ENCODE results near the gene SLC6A18.

SLC6A18 gene

DNA sequence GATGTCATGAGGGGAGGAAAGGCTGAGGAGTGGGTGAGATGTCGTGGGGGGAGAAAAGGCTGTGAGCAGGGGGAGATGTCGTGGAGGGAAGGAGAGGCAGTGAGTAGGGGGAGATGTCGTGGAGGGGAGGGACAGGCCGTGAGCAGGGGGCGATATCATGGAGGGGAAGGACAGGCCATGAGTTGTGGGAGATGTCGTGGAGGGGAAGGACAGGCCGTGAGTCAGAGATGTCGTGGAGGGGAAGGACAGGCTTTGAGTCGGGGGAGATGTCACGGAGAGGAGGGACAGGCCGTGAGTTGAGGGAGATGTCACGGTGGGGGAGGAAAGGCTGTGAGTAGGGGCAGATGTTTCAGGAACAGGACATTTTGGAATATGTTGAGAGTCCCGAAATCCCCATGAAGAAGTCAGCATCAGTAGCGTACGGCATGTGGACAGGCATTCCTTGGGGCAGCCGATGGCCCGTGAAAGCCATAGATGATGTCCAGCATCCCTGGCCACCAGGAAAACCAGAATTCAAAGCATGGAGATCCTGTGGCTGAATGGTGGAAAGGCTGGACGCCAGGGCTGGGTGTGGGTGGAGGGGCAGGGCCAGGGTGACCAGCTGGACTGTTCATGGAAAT, 32.1 kb upstream of the SLC6A18 start:
- Histone ChIP-seq H3K4me1 (ENCODE audit: control insufficient read depth, low read length) (peaks cover 7% of the 10 kb centered on the region), H4K20me1 (ENCODE audit: control insufficient read depth, insufficient read depth, low read depth, low read length) (no peaks in the 10 kb centered on the region), H3K4me2 (ENCODE audit: low read length) (no peak overlapping the region), H3K36me3 (ENCODE audit: control insufficient read depth, low read length) (no peaks in the 10 kb centered on the region), H3K27ac (ENCODE audit: low read depth, low read length) (no peak overlapping the region), H3K79me2 (ENCODE audit: control insufficient read depth, low read length) (no peaks in the 10 kb centered on the region), H3F3A (ENCODE audit: control insufficient read depth, insufficient read depth) (no peaks in the 10 kb centered on the region), H3K4me3 (ENCODE audit: low read length) (no peak overlapping the region), H3K9me3 (ENCODE audit: control insufficient read depth, insufficient read depth, low read length) (no peaks in the 10 kb centered on the region), H3K27me3 (ENCODE audit: control insufficient read depth, low read length) (no peaks in the 10 kb centered on the region), H3K9me2 (replicated peaks; ENCODE audit: control insufficient read depth, low read length) (no peaks in the 10 kb centered on the region)
- TF ChIP-seq, protein P1, sequence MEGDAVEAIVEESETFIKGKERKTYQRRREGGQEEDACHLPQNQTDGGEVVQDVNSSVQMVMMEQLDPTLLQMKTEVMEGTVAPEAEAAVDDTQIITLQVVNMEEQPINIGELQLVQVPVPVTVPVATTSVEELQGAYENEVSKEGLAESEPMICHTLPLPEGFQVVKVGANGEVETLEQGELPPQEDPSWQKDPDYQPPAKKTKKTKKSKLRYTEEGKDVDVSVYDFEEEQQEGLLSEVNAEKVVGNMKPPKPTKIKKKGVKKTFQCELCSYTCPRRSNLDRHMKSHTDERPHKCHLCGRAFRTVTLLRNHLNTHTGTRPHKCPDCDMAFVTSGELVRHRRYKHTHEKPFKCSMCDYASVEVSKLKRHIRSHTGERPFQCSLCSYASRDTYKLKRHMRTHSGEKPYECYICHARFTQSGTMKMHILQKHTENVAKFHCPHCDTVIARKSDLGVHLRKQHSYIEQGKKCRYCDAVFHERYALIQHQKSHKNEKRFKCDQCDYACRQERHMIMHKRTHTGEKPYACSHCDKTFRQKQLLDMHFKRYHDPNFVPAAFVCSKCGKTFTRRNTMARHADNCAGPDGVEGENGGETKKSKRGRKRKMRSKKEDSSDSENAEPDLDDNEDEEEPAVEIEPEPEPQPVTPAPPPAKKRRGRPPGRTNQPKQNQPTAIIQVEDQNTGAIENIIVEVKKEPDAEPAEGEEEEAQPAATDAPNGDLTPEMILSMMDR (IDR thresholded peaks at IDR 0.05; ENCODE audit: low read depth, low read length, poor library complexity, severe bottlenecking): no peak
- no peak for TF ChIP-seq EZH2phosphoT487 (IDR thresholded peaks at IDR 0.05; ENCODE audit: borderline replicate concordance, low read length)

DNA sequence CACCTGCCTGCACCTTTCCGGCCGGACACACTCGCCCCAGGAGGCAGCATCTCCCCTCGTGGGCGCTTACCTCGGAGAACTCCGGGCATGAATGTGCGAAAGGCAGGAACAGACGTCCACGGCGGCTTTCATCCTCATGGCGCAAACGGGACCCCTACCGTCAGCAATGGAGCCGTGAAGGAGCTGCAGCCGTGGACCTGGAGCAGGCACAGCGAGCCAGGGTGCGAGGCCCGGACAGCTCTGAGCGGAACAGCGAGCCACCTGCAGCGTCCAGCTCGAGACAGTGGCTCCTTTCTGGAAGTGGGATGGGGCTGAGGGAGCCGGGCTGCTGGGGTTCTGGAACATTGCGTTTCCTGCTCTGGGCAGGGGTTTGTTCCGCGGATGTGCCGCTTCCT, 31.6 kb upstream of the SLC6A18 start:
- Histone ChIP-seq H3K79me2 (ENCODE audit: control insufficient read depth, low read length) (no peaks in the 10 kb centered on the region), H3K27me3 (ENCODE audit: control insufficient read depth, low read length) (no peaks in the 10 kb centered on the region), H3K4me1 (ENCODE audit: control insufficient read depth, low read length) (peaks cover 7% of the 10 kb centered on the region), H3K36me3 (ENCODE audit: control insufficient read depth, low read length) (no peaks in the 10 kb centered on the region), H3K27ac (ENCODE audit: low read depth, low read length) (no peak overlapping the region), H3K9me2 (replicated peaks; ENCODE audit: control insufficient read depth, low read length) (no peaks in the 10 kb centered on the region), H4K20me1 (ENCODE audit: control insufficient read depth, insufficient read depth, low read depth, low read length) (no peaks in the 10 kb centered on the region), H3K9me3 (ENCODE audit: control insufficient read depth, insufficient read depth, low read length) (no peaks in the 10 kb centered on the region), H3F3A (ENCODE audit: control insufficient read depth, insufficient read depth) (no peaks in the 10 kb centered on the region), H3K4me3 (ENCODE audit: low read length) (no peak overlapping the region), H3K4me2 (ENCODE audit: low read length) (no peak overlapping the region)
- TF ChIP-seq EZH2phosphoT487 (IDR thresholded peaks at IDR 0.05; ENCODE audit: borderline replicate concordance, low read length): no peak
- TF ChIP-seq, protein P1 (IDR thresholded peaks at IDR 0.05; ENCODE audit: low read depth, low read length, poor library complexity, severe bottlenecking): no peak

DNA sequence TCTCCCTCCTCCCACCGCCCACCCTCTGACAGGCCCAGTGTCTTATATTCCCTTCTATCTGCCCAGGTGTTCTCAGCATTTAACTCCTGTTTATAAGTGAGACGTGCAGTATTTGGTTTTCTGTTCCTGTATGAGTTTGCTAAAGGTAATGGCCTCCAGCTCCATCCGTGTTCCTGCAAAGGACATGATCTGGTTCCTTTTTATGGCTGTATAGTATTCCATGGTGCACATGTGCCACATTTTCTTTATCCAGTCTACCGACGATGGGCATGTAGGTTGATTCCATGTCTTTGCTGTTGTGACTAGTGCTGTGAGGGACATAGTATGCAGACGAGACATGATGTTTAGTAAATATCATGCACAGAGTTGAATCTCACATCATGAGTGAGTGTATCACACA, 30.8 kb upstream of the SLC6A18 start:
- Histone ChIP-seq H3K36me3 (ENCODE audit: control insufficient read depth, low read length) (no peaks in the 10 kb centered on the region), H4K20me1 (ENCODE audit: control insufficient read depth, insufficient read depth, low read depth, low read length) (no peaks in the 10 kb centered on the region), H3F3A (ENCODE audit: control insufficient read depth, insufficient read depth) (no peaks in the 10 kb centered on the region), H3K27me3 (ENCODE audit: control insufficient read depth, low read length) (no peaks in the 10 kb centered on the region), H3K9me2 (replicated peaks; ENCODE audit: control insufficient read depth, low read length) (no peaks in the 10 kb centered on the region), H3K4me1 (ENCODE audit: control insufficient read depth, low read length) (peaks cover 7% of the 10 kb centered on the region), H3K4me3 (ENCODE audit: low read length) (no peak overlapping the region), H3K4me2 (ENCODE audit: low read length) (no peak overlapping the region), H3K27ac (ENCODE audit: low read depth, low read length) (no peak overlapping the region), H3K79me2 (ENCODE audit: control insufficient read depth, low read length) (no peaks in the 10 kb centered on the region), H3K9me3 (ENCODE audit: control insufficient read depth, insufficient read depth, low read length) (no peaks in the 10 kb centered on the region)
- TF ChIP-seq, protein P1 (IDR thresholded peaks at IDR 0.05; ENCODE audit: low read depth, low read length, poor library complexity, severe bottlenecking): no peak
- no peak for TF ChIP-seq EZH2phosphoT487 (IDR thresholded peaks at IDR 0.05; ENCODE audit: borderline replicate concordance, low read length)
